Panc1 (cell line): ENCODE results near the gene PPIL4.

Source experiments
- TF ChIP-seq, protein P1 (sequence below): fragments of 450-650 bp; IDR thresholded peaks from 2 replicates; pipeline ENCODE4 v1.5.1; 2017; ENCODE audit warnings: mild to moderate bottlenecking
- TF ChIP-seq, protein P2 (sequence below), 2 experiments: IDR thresholded peaks; 2 replicates each; pipeline ENCODE4 v1.6.1; 2011 to 2012; ENCODE audit warnings: low read depth in 2 of 2, control low read depth in 1 of 2, low read length in 1 of 2, mild to moderate bottlenecking in 1 of 2, moderate library complexity in 1 of 2; ENCODE audit not compliant: insufficient read depth in 1 of 2

DNA sequence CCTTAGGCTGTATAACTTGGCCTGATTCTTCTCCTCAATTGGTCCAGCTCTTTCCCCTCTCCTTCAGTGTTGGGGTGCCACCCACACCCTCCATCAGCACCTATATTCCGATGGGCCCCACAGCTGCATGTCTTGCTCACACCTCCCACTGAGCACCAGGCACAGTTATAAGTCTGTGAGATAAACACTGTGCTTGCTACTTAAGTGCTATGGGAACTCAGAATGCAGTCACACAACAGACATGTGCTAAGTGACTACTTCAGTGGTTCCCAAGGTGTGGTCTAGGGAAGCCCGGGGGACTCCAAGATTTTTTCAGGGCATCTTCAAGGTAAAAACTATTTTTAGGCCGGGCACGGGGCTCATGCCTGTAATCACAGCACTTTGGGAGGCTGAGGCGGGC, 68.3 kb downstream of the PPIL4 start:
- TF ChIP-seq, protein P1, sequence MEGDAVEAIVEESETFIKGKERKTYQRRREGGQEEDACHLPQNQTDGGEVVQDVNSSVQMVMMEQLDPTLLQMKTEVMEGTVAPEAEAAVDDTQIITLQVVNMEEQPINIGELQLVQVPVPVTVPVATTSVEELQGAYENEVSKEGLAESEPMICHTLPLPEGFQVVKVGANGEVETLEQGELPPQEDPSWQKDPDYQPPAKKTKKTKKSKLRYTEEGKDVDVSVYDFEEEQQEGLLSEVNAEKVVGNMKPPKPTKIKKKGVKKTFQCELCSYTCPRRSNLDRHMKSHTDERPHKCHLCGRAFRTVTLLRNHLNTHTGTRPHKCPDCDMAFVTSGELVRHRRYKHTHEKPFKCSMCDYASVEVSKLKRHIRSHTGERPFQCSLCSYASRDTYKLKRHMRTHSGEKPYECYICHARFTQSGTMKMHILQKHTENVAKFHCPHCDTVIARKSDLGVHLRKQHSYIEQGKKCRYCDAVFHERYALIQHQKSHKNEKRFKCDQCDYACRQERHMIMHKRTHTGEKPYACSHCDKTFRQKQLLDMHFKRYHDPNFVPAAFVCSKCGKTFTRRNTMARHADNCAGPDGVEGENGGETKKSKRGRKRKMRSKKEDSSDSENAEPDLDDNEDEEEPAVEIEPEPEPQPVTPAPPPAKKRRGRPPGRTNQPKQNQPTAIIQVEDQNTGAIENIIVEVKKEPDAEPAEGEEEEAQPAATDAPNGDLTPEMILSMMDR, result no peak
- TF ChIP-seq, protein P2, sequence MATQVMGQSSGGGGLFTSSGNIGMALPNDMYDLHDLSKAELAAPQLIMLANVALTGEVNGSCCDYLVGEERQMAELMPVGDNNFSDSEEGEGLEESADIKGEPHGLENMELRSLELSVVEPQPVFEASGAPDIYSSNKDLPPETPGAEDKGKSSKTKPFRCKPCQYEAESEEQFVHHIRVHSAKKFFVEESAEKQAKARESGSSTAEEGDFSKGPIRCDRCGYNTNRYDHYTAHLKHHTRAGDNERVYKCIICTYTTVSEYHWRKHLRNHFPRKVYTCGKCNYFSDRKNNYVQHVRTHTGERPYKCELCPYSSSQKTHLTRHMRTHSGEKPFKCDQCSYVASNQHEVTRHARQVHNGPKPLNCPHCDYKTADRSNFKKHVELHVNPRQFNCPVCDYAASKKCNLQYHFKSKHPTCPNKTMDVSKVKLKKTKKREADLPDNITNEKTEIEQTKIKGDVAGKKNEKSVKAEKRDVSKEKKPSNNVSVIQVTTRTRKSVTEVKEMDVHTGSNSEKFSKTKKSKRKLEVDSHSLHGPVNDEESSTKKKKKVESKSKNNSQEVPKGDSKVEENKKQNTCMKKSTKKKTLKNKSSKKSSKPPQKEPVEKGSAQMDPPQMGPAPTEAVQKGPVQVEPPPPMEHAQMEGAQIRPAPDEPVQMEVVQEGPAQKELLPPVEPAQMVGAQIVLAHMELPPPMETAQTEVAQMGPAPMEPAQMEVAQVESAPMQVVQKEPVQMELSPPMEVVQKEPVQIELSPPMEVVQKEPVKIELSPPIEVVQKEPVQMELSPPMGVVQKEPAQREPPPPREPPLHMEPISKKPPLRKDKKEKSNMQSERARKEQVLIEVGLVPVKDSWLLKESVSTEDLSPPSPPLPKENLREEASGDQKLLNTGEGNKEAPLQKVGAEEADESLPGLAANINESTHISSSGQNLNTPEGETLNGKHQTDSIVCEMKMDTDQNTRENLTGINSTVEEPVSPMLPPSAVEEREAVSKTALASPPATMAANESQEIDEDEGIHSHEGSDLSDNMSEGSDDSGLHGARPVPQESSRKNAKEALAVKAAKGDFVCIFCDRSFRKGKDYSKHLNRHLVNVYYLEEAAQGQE (IDR thresholded peaks at IDR 0.05; ENCODE audit: insufficient read depth in 1 of 2, low read depth in 2 of 2, low read length in 1 of 2), result no peak
